HepG2 (cell line): Measurements from ENCODE around the gene CCDC34. TPM values are rescaled to one million over a fixed set of nuclear protein-coding genes. Genes with fewer than 3 reads are reported as not detected.

ENCODE experiments used
- ATAC-seq: fragments of 200-7000 bp; cut with Tn5 transposase; 3 replicates; pipeline ENCODE4 v1.9.1; 2020; ENCODE audit warnings: mild to moderate bottlenecking, moderate library complexity
- BruUV-seq: library from RNA; stranded (reverse); fragments of 400-500 nt; replicated peaks from 2 replicates; lab custom pipeline; 2021; lab: Mats Ljungman, UMichigan
- CTCF ChIA-PET: fragments of 300-600 bp; formaldehyde crosslinking; extraction: SDS; loops from one replicate; lab custom pipeline; 2021; ENCODE audit warnings: low total read pairs, inconsistent platforms, low intra/inter-chr PET ratio; lab: Yijun Ruan, JAX
- POLR2A ChIA-PET: fragments of 350-600 bp; sonication (Branson Sonifier 250); formaldehyde crosslinking; loops from one replicate; lab custom pipeline; 2020; ENCODE audit warnings: antibody characterized with exemption, inconsistent platforms; lab: Yijun Ruan, JAX
- DNase-seq: peaks from one replicate; pipeline ENCODE4 v3.0.0-alpha.2; 2015; ENCODE audit warnings: low spot score
- FAIRE-seq: peaks from 3 replicates; lab custom pipeline; 2011; peaks lifted over from hg19 to GRCh38; lab: Jason Lieb, UNC
- H2AFZ ChIP-seq: one replicate; pipeline ENCODE4 v1.6.1; 2011; ENCODE audit warnings: low read length, inconsistent platforms
- H3K27ac ChIP-seq: fragments of 300-600 bp; 3 replicates; pipeline ENCODE4 v1.8.0; 2011; ENCODE audit warnings: mixed run types, mild to moderate bottlenecking, mixed read lengths, low read length, inconsistent platforms; ENCODE audit not compliant: insufficient read depth; ENCODE audit errors: extremely low read length
- H3K27me3 ChIP-seq, 2 experiments: fragments of 200-600 bp in 1 of 2; 2 replicates in 1 of 2; 3 replicates in 1 of 2; pipeline versions ENCODE4 v1.6.0 to v1.8.0; 2011; ENCODE audit warnings: low read length in 2 of 2, mild to moderate bottlenecking in 2 of 2, moderate library complexity in 2 of 2, inconsistent platforms in 1 of 2; ENCODE audit not compliant: insufficient read depth in 2 of 2, control insufficient read depth in 1 of 2
- H3K36me3 ChIP-seq, 2 experiments: fragments of 200-600 bp in 1 of 2; replicated peaks in 1 of 2; 2 replicates in 1 of 2; 3 replicates in 1 of 2; pipeline versions ENCODE4 v1.5.1 to v1.8.0; 2011; ENCODE audit warnings: low read length in 2 of 2, inconsistent platforms in 1 of 2; ENCODE audit not compliant: insufficient read depth in 2 of 2, control insufficient read depth in 1 of 2
- H3K4me1 ChIP-seq: 2 replicates; pipeline ENCODE4 v1.5.1; 2012; ENCODE audit warnings: low read length, inconsistent platforms; ENCODE audit not compliant: insufficient read depth
- H3K4me2 ChIP-seq: 2 replicates; pipeline ENCODE4 v1.6.0; 2011; ENCODE audit warnings: low read depth, low read length, inconsistent platforms
- H3K4me3 ChIP-seq, 3 experiments: fragments of 200-600 bp in 1 of 3; sonication (generic), shearing (Covaris generic) in 1 of 3; replicated peaks in 1 of 3; 2 replicates each; pipeline ENCODE4 v1.5.1; 2011 to 2016; ENCODE audit warnings: low read length in 3 of 3, inconsistent platforms in 2 of 3, low read depth in 2 of 3, mild to moderate bottlenecking in 2 of 3, control low read depth in 1 of 3, mixed read lengths in 1 of 3; ENCODE audit not compliant: insufficient read depth in 1 of 3
- H3K79me2 ChIP-seq: one replicate; pipeline ENCODE4 v1.6.1; 2011; ENCODE audit warnings: low read length, inconsistent platforms; ENCODE audit not compliant: insufficient read depth
- H3K9ac ChIP-seq: 2 replicates; pipeline ENCODE4 v1.6.0; 2011; ENCODE audit warnings: mild to moderate bottlenecking, low read depth, low read length, inconsistent platforms; ENCODE audit not compliant: insufficient read depth
- H3K9me3 ChIP-seq: 2 replicates; pipeline ENCODE4 v1.5.1; 2012; ENCODE audit warnings: mild to moderate bottlenecking, low read length
- H4K20me1 ChIP-seq: 2 replicates; pipeline ENCODE4 v1.6.0; 2011; ENCODE audit warnings: inconsistent platforms, mild to moderate bottlenecking, low read length, moderate library complexity; ENCODE audit not compliant: insufficient read depth
- ARID3A ChIP-seq: IDR thresholded peaks from 2 replicates; pipeline ENCODE4 v1.6.1; 2012; ENCODE audit warnings: low read depth, low read length, improper control_type of control experiment
- FOXP4 ChIP-seq: sonication (generic); formaldehyde crosslinking; IDR thresholded peaks from 2 replicates; pipeline ENCODE4 v1.4.0; 2020; ENCODE audit warnings: missing genetic modification reagents
- HIVEP1 ChIP-seq: sonication (generic); formaldehyde crosslinking; IDR thresholded peaks from 2 replicates; pipeline ENCODE4 v1.4.0; 2020; ENCODE audit warnings: mild to moderate bottlenecking, missing genetic modification reagents
- KDM3A ChIP-seq: IDR thresholded peaks from 2 replicates; pipeline ENCODE4 v1.6.1; 2018; ENCODE audit warnings: low read depth, missing compliant biosample characterization
- TARDBP ChIP-seq: sonication (generic); formaldehyde crosslinking; IDR thresholded peaks from 2 replicates; pipeline ENCODE4 v1.8.0; 2022; ENCODE audit warnings: mild to moderate bottlenecking, missing genetic modification reagents
- TRAFD1 ChIP-seq: sonication (generic); formaldehyde crosslinking; IDR thresholded peaks from 2 replicates; pipeline ENCODE4 v1.5.1; 2020; ENCODE audit warnings: missing genetic modification reagents, mild to moderate bottlenecking, borderline replicate concordance
- ZBTB14 ChIP-seq: sonication (generic); formaldehyde crosslinking; IDR thresholded peaks from 2 replicates; pipeline ENCODE4 v1.4.0; 2020; ENCODE audit warnings: missing genetic modification reagents
- ZMAT5 ChIP-seq: sonication (generic); formaldehyde crosslinking; IDR thresholded peaks from 2 replicates; pipeline ENCODE4 v1.5.0; 2020; ENCODE audit warnings: mild to moderate bottlenecking, low read depth, missing genetic modification reagents, borderline replicate concordance
- ZNF264 ChIP-seq: sonication (generic); formaldehyde crosslinking; IDR thresholded peaks from 2 replicates; pipeline ENCODE4 v1.4.0; 2020; ENCODE audit warnings: missing genetic modification reagents
- ZNF30 ChIP-seq: sonication (generic); formaldehyde crosslinking; IDR thresholded peaks from 2 replicates; pipeline ENCODE4 v1.5.0; 2020; ENCODE audit warnings: mild to moderate bottlenecking, missing genetic modification reagents
- ZZZ3 ChIP-seq: sonication (generic); formaldehyde crosslinking; IDR thresholded peaks from 2 replicates; pipeline ENCODE4 v1.4.0; 2020; ENCODE audit warnings: missing genetic modification reagents, mild to moderate bottlenecking, borderline replicate concordance
- WGBS: methylation state at CpG from one replicate; pipeline ENCODE4 v1.1.6; 2017; ENCODE audit warnings: low lambda C conversion rate; 5-methylcytosine and 5-hydroxymethylcytosine counted together
- in situ Hi-C: cut with HindIII; loops from 2 replicates; pipeline ENCODE4 v1.10.0; 2017; ENCODE audit warnings: low pct_unique_long_range_greater_than_20kb; ENCODE audit not compliant: extremely low pct_ligation_motif_present
- intact Hi-C: fragments of 100-400 bp; cut with micrococcal nuclease; formaldehyde crosslinking; loops from one replicate; pipeline ENCODE4 v1.10.0; 2022; ENCODE audit not compliant: unreplicated experiment
- polyA plus RNA-seq, 8 experiments: library from polyadenylated mRNA; depleted of rRNA in 3 of 8; stranded (reverse) in 7 of 8; unstranded in 1 of 8; fragments of >200 nt; fragmentation: Illumina TruSeq in 4 of 8; extraction: Trizol in 4 of 8; gene quantifications; 2 replicates each; pipeline versions ENCODE4 v1.2.1 to v1.2.3, GENCODE V29; 2011 to 2016; ENCODE audit warnings: low read depth in 4 of 8, missing spikeins in 1 of 8, mixed read lengths in 1 of 8; ENCODE audit not compliant: insufficient read depth in 1 of 8
- total RNA-seq, 5 experiments: library from RNA; depleted of rRNA; stranded (reverse); fragments of >200 nt; fragmentation: Illumina TruSeq; extraction: Trizol; gene quantifications; 2 replicates each; pipeline ENCODE4 v1.2.3, GENCODE V29; 2016; ENCODE audit warnings: low read depth in 1 of 5

The CCDC34 gene
- total and polyA plus RNA-seq, 2 of the 13 experiments (the other 11 are each of a cell fraction or from before 2014, with no cell fraction given), result 7.6 to 34.3 TPM

GRCh38 chr11:27410272-27410671 is 47.3 kb upstream of the CCDC34 start:
- no peaks in the 10 kb centered on the region for H3K27me3 ChIP-seq
- peaks cover 3 to 28% of the 10 kb centered on the region in 2 experiments; a peak in 4 of 5 replicates for H3K36me3 ChIP-seq
- BruUV-seq, result no TSS peak

More at GRCh38 chr11:27410272-27410671, 47.3 kb upstream of the CCDC34 start:
- POLR2A ChIA-PET, result no interaction called here
- no peak overlapping the region for H3K4me2 ChIP-seq
- no peak overlapping the region for H3K9ac ChIP-seq
- CTCF ChIA-PET, result no interaction called here
- 96% methylated on average over 1 of the region's 1 CpG for WGBS
- no peaks in the 10 kb centered on the region for H3K9me3 ChIP-seq
- no peak for ATAC-seq
- in situ Hi-C loops, result no loop called here
- TF ChIP-seq ARID3A (no peak), KDM3A (CRISPR knock-in tag) (no peak), ZNF264 (CRISPR knock-in tag) (no peak), HIVEP1 (CRISPR knock-in tag) (no peak), TARDBP (CRISPR knock-in tag) (no peak), ZBTB14 (no peak), TRAFD1 (no peak), ZNF30 (CRISPR knock-in tag) (no peak), ZMAT5 (CRISPR knock-in tag) (no peak), FOXP4 (no peak), ZZZ3 (no peak)
- no peak overlapping the region for H3K27ac ChIP-seq
- H2AFZ ChIP-seq, result no peak overlapping the region
- H4K20me1 ChIP-seq, result peaks cover 26% of the 10 kb centered on the region; the same call in 1 of the 2 replicates
- peaks cover 31% of the 10 kb centered on the region for H3K4me1 ChIP-seq
- no peak for FAIRE-seq
- intact Hi-C loops, result no loop called here
- no peak for DNase-seq
- H3K4me3 ChIP-seq, result no peak overlapping the region
- H3K79me2 ChIP-seq, result peaks cover 64% of the 10 kb centered on the region
